HG03066 (cell line): ENCODE measurements around the gene ATP8A2.

ENCODE experiments used
- ATAC-seq: cut with Tn5 transposase; IDR thresholded peaks from one replicate; pipeline ENCODE4 v1.9.1; 2021; ENCODE audit warnings: low read depth; ENCODE audit not compliant: unreplicated experiment

The ATP8A2 gene

GRCh38 chr13:25901460-25902376, 529.9 kb downstream of the ATP8A2 start:
- ATAC-seq: no peak

GRCh38 chr13:25902455-25902854, 530.7 kb downstream of the ATP8A2 start:
- no peak for ATAC-seq

- ATAC-seq: no peak
Measured at GRCh38 chr13:25902891-25903341, 531.1 kb downstream of the ATP8A2 start.

DNA sequence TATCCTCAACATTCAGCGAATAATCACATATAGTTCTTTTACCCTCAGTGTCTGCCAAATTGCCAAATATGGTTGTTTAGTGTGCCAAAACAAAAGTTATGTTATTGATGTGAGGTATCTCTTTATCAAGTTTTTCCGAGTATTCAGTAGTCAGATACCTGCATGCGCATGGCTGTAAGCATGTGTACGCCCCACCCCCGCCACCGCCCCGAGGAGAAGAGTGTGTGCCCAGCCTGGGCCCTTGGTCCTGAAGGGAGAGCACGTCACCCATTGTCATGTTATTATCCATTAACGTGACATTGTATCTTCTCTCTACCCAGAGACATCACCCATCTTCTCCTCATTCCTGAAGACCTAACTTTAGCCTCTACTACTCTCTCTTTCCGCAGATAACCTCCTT, 533.1 kb downstream of the ATP8A2 start:
- ATAC-seq: no peak

DNA sequence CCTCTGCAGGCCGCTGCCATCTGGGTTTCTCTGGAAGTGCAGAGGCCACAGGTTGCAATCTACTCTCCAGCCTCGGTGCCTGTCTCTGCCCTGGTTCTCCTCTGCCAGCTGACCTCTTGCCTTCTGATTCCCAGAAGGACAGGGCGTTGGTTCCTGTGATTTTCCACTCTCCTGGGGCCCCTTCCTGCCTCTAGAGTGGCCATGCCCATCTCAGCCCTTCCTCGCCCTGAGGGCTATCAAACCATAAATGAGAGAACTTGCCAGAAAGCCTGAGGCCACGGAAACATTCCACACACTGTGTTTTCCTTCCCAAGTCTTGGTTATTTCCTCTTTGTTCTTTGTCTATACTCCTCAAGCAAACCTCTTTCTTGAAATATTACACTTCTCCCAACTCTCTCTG, 533.8 kb downstream of the ATP8A2 start:
- no peak for ATAC-seq

DNA sequence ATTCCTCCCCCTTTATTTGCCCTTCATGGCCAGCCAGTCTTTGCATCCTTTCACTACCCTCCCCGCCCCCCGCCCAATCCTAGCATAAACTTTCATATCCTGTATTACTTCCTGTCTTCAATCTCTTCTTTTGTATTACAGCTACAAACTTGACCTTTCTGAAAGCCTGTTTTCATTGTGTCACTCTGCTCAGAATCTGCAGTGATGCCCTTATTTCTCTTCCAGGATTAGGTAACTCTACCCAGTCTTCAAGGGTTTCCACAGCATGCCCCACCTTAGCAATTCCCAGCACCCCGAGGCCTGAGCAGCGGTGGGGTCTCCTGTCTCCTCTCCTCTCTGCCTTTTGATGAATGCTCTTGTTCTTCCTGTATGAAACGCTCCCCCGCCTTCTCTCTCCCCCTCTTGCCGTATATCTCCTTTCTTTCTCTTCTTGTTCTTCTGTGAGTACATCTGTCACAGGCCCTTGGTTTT, 534.5 kb downstream of the ATP8A2 start:
- ATAC-seq: no peak

DNA sequence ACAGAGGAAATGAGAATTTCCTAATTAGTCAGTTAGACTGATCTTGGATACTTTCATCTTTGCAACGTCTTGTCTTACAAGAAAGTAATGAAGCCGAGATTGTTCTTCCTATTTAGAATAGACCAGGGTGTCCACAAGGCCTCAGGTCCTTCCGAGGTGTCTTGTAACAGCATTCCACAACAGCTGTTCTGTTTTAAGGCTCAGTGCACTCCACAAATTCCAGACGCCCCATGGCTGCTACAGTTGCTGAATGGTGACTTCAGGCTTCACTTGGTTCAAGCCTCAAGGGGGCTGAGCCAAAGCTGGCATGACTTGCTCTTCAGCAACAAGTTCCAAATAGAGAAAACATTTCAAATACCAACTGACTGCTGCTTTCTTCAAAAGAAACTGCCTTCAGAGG, 536.6 kb downstream of the ATP8A2 start:
- ATAC-seq: no peak

DNA sequence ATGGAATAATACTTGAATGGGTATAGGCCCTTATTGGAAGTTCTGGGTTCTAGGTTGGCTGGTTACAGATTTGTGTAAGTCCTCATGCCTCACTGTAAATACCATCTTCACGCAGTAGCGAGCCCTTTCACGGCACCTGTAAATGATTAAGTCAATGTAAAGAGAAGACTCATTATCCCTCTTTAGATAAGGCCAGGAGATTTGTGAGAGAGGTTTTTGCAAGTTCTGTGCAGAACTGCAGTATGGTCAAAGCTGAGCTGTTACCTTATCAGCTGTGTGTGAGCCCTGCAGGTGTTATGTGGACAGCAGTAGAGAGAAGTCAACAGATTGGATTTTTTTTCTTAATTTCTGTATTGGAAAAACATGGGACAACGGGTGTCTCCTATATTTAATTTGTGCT, 538.5 kb downstream of the ATP8A2 start:
- ATAC-seq: no peak

DNA sequence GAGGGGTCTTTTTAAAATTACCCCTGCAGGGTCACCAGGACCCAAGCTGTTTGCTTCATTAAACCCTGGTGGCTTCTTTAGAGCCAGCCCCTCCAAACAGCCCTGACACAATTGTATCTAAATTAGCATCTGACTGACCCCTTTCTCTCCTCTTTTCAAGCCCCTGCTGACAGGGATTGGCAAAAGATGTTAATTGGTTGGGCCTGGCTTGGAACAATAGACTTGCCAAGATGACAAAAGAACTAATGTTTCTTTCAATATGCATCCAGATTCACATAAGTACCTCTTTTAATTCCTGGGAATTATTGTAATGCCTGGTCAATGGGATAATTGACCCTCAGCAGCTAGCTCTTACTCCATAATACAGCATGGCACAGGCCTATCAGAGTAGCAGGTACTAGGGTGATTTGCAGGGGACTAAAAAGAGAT, 539.2 kb downstream of the ATP8A2 start:
- ATAC-seq: no peak

- ATAC-seq: no peak
Measured at GRCh38 chr13:25912961-25913360, 541.2 kb downstream of the ATP8A2 start.

DNA sequence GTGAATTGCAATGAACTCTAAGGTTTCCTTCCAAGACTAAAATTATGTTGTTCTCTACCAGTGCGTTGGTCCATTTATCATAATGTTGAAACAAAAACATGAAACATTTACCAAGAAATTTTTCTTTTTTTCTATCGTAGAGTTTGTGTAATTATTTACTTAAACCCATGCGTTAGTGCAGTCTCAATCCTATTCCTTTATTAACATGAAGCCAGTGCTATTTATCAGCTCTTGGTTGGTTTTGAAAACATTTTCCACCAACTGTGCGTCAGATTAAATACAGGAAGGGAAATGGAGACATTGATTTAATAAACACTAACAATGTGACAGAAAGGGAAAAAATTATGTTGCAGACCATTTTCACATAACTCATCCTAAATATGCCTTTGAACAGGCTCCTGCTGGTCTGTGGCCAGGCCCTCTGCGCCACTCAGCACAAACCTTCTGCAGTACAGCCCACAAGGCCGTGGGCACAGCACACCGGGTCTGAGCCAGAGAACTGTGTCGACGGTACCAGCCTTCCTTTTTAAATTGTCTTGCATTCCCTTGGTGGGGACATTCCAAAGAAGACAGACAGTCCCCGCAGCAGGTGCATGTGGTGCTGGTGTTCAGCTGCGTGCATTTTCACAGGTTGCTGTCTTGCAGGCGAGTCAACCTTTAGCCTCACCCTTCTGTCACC, 544.2 kb downstream of the ATP8A2 start:
- no peak for ATAC-seq

DNA sequence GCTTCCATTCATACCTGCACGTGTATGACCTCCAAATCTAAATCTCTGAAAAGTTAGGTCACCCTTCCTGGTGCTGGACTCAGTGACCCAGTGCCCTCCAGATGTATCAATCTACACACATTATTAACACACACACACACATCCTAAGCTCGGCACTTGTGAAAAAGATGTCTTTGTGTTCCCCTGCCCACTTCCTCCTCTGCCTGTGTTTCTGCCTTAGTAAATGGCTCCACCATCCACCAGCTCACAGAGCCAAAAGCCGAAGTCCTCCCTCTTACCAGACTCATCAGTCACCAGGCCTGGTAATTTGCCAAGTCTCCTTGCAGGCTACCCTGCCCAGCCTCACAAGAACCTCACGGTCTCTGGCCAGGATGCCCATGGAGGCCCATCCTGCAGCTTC, 548.5 kb downstream of the ATP8A2 start:
- ATAC-seq: no peak

- no peak for ATAC-seq
Measured at GRCh38 chr13:25920931-25921330, 549.2 kb downstream of the ATP8A2 start.

GRCh38 chr13:25922376-25922775, 550.6 kb downstream of the ATP8A2 start:
- no peak for ATAC-seq

DNA sequence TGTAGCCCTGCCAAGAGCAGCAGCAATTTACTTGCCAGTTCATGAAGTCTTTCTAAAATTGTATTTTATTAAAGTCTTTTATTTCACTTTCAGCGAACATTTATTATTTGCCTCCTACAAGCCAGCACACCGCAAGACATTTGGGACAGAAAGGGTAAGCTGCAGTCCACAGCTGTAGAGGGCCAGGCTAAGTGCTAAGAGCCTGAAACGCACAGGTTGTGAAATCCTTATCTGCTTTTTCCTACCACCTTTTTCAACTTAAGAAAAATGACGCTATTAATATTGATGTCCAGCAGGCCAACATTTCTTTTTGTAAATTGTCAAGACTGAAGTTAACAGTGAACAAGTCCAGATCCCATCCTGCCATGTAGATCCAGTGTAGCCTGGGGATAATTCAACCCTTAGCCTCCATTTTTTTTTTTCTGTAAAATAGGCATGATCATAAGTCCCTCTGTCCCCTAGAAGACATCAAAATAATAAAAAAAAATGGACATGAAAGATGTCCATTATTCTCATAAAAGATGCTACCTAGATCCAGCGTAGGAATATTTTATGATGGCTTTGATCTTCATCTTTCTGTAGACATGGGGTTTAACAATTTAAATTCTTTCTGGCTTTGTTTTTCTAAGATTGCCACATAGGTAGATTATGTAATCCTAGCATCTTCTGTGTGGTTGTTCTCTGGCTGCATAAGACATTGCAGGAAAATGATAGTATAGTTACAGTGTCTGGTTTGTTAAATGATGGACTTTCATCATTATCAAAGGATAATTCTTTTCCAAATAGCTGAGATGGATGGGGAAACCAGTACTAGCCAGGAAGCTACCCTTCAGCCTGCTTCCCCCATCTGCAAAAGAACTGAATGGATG, 551.7 kb downstream of the ATP8A2 start:
- no peak for ATAC-seq

GRCh38 chr13:25927363-25927762, 555.6 kb downstream of the ATP8A2 start:
- ATAC-seq: no peak

DNA sequence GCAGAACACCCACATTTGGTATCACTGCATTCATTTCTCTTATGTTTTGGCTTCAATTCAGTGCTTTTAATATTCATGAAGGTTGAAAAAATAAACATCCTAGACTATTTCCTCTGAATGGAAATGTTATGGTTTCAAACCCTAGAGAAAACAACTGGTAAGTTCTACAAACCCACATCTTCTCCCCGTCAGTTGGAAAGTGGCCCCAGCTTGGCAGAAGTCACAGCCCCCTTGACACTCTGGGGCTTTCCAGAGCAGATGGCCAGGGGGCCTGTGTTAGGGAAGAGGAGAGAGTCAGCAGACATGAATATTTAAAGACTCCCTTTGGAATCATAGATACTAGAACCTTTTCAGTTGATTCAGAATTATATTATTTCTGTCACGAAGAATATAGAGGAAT, 556.2 kb downstream of the ATP8A2 start:
- ATAC-seq: no peak

- ATAC-seq: no peak
Measured at GRCh38 chr13:25928941-25929505, 557.2 kb downstream of the ATP8A2 start.

GRCh38 chr13:25929816-25930215, 558.0 kb downstream of the ATP8A2 start:
- ATAC-seq: no peak

- no peak for ATAC-seq
Measured at GRCh38 chr13:25930653-25931052, 558.9 kb downstream of the ATP8A2 start.
